ENCODE data around the gene CDH19.

DNA sequence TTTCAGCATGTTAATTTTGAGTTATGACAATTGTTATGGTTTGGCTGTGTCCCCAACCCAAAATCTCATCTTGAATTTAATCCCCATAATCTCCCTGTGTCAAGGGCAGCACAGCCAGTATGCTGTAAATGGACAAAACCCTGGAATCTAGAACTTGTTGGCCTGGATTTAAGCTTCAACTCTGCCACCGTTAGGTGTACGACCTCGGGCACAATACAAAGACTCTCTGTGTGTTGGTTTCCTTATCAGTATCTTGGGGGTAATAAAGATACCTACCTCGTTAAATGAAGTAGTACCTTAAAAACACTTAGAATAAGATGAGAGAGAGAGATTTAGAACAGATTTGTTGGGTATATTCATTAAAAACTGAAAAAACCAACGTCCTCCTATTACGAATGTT lies 106.5 kb downstream of the CDH19 start:
- no peak for TF ChIP-seq ZBED1 (IDR thresholded peaks at IDR 0.05; ENCODE audit: borderline replicate concordance)
- TF ChIP-seq, protein P1, sequence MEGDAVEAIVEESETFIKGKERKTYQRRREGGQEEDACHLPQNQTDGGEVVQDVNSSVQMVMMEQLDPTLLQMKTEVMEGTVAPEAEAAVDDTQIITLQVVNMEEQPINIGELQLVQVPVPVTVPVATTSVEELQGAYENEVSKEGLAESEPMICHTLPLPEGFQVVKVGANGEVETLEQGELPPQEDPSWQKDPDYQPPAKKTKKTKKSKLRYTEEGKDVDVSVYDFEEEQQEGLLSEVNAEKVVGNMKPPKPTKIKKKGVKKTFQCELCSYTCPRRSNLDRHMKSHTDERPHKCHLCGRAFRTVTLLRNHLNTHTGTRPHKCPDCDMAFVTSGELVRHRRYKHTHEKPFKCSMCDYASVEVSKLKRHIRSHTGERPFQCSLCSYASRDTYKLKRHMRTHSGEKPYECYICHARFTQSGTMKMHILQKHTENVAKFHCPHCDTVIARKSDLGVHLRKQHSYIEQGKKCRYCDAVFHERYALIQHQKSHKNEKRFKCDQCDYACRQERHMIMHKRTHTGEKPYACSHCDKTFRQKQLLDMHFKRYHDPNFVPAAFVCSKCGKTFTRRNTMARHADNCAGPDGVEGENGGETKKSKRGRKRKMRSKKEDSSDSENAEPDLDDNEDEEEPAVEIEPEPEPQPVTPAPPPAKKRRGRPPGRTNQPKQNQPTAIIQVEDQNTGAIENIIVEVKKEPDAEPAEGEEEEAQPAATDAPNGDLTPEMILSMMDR (IDR thresholded peaks at IDR 0.05 in 2 of 3, conservative IDR thresholded peaks at IDR 0.05 in 1 of 3; ENCODE audit: control insufficient read depth in 2 of 3, extremely low read depth in 1 of 3, insufficient read depth in 1 of 3, low read depth in 3 of 3, low read length in 3 of 3), result no peak

Measured in GM12878 (cell line).